Measurements from ENCODE around the gene SLC25A6.
"Not testable (repeated sequence)": the region's sequence is repeated elsewhere in the genome, so short reads cannot be mapped to it uniquely, and the experiment has no call there.

SLC25A6 gene

DNA sequence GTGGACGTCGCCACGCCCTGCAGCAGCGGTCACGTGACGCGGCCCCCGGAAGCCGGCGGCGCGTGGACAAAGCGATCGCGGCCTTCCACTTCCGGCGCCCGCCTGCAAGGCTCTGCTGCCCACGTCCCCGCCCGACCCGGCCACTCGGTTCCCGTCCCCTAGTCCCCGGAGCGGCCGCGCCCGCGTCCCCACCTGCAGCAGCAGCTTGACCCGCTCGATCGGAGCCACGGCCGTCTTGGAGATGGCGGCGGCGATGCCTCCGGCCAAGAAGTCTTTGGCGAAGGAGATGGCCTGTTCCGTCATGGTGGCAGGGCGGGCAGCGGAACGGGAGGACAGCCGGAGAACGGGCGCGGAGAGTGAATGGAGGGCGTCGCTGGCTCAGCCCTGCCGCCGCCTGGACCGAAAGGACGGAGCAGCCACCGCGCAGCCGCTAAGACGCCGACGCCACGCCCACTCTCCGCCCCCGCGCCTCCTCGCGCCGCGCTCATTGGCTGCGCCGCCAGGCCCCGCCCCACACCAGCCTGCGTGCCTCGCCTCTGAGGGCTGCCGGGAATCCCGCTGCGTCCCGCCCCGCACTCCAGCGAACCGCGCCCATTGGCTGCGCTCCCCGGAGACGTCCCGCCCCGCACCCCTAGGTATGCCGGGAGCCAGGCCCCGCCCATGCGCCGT is at the start of gene SLC25A6:
TSS of gene SLC25A6 (minus strand) at position 407 of the 669 bp plus-strand sequence. CDS start at position 303, 104 bp downstream.
- Histone ChIP-seq H3K36me3 (ENCODE audit: control insufficient read depth, insufficient read depth, low read length) (no peaks in the 10 kb centered on the region), H3K4me3 (ENCODE audit: low read length) (peak within 1 kb of the TSS; percentile 71), H3K4me1 (ENCODE audit: control insufficient read depth, insufficient read depth, low read length) (peaks cover 19% of the 10 kb centered on the region), H3K9me3 (ENCODE audit: control insufficient read depth, low read length) (no peaks in the 10 kb centered on the region), H3K9ac (ENCODE audit: low read length) (peak within 1 kb of the TSS; percentile 92), H3K27me3 (ENCODE audit: control insufficient read depth, insufficient read depth, low read length) (no peaks in the 10 kb centered on the region)

DNA sequence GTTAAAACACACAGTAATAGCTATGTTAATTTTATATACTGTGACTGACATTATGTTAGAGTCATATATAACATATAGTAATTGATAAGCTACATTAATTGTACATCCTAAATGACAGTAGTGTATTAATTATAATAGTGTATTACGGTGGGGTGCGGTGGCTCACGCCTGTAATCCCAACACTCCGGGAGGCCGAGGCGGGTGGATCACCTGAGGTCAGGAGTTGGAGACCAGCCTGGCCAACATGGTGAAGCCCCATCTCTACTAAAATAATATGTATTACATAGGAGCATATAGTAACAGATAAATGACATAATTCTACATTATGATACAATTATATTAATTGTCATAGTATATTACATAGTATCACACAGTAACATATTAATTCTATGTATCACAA is 48.6 kb upstream of the SLC25A6 start:
- no peaks in the 10 kb centered on the region for H3K27me3 ChIP-seq (ENCODE audit: control insufficient read depth, insufficient read depth, low read length)

DNA sequence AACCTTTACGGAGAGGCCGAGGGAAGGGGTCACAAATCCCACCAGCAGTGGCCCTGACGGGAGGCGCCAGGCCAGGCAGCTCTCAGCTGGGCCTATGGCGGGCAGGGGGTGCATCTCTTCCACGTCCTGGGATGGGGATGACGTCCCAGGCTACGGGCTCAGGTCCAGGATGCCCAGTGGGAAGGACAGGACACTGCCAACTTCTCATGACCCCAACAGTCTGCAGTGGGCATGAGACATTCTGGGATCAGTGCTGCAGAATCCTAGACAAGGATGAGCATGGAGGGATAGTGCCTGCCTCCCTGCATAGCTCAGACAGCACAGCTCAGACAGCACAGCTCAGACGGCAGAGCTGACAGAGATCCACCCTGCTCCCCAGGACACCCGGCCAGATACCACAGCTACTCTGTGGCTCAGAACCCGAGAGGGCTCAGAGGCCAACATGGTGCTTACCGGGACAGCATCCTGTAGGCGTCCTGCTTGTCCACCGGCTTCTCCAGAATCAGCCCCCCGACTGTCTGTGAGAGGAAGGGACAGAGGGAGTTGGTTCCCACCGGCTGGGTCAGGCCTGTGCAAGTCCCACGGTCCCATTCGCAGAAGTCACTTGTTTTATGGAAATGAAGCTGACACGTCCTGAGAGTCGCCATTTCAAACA is 43.5 kb upstream of the SLC25A6 start:
- no peaks in the 10 kb centered on the region for H3K4me1 ChIP-seq (ENCODE audit: control insufficient read depth, insufficient read depth, low read length)
- H3K4me3 ChIP-seq (ENCODE audit: low read length): no peak overlapping the region
- H3K36me3 ChIP-seq (ENCODE audit: control insufficient read depth, insufficient read depth, low read length): no peaks in the 10 kb centered on the region
- H3K9me3 ChIP-seq (ENCODE audit: control insufficient read depth, low read length): no peaks in the 10 kb centered on the region
- H3K27me3 ChIP-seq (ENCODE audit: control insufficient read depth, insufficient read depth, low read length): no peaks in the 10 kb centered on the region
- no peak overlapping the region for H3K9ac ChIP-seq (ENCODE audit: low read length)

More for the DNA sequence above, 48.6 kb upstream of the SLC25A6 start:
- H3K9me3 ChIP-seq (ENCODE audit: control insufficient read depth, low read length): no peaks in the 10 kb centered on the region
- no peaks in the 10 kb centered on the region for H3K4me1 ChIP-seq (ENCODE audit: control insufficient read depth, insufficient read depth, low read length)
- H3K36me3 ChIP-seq (ENCODE audit: control insufficient read depth, insufficient read depth, low read length): no peaks in the 10 kb centered on the region
- no peak overlapping the region for H3K4me3 ChIP-seq (ENCODE audit: low read length)
- H3K9ac ChIP-seq (ENCODE audit: low read length): no peak overlapping the region

DNA sequence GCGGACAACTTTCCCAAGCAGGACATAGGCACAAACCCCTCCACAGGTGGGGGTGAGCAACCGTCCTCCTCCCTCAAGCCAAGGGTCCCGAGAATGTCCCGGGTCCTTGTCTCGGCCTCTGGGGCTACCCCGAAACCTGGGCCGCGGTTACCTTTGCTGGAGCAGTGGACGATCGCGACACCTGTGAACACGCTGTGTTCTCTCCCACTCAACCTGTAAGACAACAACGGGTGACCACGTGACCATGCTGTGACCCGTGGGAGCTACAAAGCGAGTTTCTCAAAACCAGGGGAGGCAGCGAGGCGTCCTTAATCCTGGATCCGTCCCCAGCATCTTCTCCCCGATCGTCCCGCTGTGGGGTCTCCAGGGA is 42.9 kb upstream of the SLC25A6 start:
- no peaks in the 10 kb centered on the region for H3K36me3 ChIP-seq (ENCODE audit: control insufficient read depth, insufficient read depth, low read length)
- no peaks in the 10 kb centered on the region for H3K4me1 ChIP-seq (ENCODE audit: control insufficient read depth, insufficient read depth, low read length)
- H3K4me3 ChIP-seq (ENCODE audit: low read length): no peak overlapping the region
- no peak overlapping the region for H3K9ac ChIP-seq (ENCODE audit: low read length)
- H3K9me3 ChIP-seq (ENCODE audit: control insufficient read depth, low read length): no peaks in the 10 kb centered on the region
- H3K27me3 ChIP-seq (ENCODE audit: control insufficient read depth, insufficient read depth, low read length): no peaks in the 10 kb centered on the region

DNA sequence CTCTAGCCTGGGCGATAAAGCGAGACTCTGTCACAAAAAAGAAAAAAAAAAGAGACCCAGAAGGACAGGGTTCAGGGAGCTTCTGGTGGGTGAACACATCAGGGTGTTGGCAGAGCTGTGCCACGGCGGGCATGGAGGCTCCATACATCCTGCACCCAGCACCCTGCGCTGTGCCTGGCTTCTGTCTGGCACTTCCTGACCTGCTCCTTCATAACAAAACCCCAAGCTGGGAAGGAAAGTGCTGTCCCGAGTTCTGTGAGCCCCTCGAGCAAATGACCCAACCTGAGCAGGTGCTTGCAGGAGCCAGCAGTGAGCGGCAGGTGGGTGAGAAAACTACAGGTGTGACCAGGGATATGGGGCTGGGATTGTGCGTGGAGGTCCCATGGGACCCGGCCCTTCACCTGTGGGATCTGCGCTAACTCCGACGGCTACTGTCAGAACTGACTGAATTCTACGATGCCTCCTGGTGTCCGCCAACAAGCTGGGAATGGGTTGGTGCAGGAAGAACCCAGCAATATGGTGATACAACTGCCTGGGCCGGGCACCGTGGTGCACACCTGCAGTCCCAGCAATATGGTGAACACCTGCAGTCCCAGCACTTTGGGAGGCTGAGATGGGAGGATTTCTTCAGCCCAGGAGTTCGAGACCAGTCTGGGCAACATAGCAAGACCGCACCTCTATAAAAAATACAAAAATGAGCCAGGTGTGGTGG is 41.9 kb upstream of the SLC25A6 start:
- Histone ChIP-seq H3K27me3 (ENCODE audit: control insufficient read depth, insufficient read depth, low read length) (no peaks in the 10 kb centered on the region), H3K9ac (ENCODE audit: low read length) (no peak overlapping the region), H3K4me3 (ENCODE audit: low read length) (no peak overlapping the region), H3K4me1 (ENCODE audit: control insufficient read depth, insufficient read depth, low read length) (no peaks in the 10 kb centered on the region), H3K9me3 (ENCODE audit: control insufficient read depth, low read length) (no peaks in the 10 kb centered on the region), H3K36me3 (ENCODE audit: control insufficient read depth, insufficient read depth, low read length) (no peaks in the 10 kb centered on the region)

DNA sequence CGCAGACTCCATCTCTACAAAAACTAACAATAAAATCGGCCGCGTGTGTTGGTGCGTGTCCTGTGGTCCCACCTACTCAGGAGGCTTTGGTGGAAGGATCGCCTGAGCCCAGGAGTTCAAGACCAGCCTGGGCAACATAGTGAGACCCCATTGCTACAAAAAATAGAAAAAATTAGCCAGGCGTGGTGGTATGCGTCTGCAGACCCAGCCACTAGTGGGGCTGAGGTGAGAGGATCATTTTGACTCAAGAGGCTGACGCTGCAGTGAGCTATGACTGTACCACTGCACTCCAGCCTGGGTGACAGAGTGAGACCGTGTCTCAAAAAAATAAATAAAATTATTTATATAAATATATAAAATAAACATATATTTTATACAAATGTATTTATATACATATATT is 38.5 kb upstream of the SLC25A6 start:
- H3K9me3 ChIP-seq (ENCODE audit: control insufficient read depth, low read length): no peaks in the 10 kb centered on the region
- no peaks in the 10 kb centered on the region for H3K4me1 ChIP-seq (ENCODE audit: control insufficient read depth, insufficient read depth, low read length)
- H3K27me3 ChIP-seq (ENCODE audit: control insufficient read depth, insufficient read depth, low read length): no peaks in the 10 kb centered on the region
- no peak overlapping the region for H3K4me3 ChIP-seq (ENCODE audit: low read length)
- H3K9ac ChIP-seq (ENCODE audit: low read length): no peak overlapping the region
- peaks cover under 1% of the 10 kb centered on the region for H3K36me3 ChIP-seq (ENCODE audit: control insufficient read depth, insufficient read depth, low read length)

DNA sequence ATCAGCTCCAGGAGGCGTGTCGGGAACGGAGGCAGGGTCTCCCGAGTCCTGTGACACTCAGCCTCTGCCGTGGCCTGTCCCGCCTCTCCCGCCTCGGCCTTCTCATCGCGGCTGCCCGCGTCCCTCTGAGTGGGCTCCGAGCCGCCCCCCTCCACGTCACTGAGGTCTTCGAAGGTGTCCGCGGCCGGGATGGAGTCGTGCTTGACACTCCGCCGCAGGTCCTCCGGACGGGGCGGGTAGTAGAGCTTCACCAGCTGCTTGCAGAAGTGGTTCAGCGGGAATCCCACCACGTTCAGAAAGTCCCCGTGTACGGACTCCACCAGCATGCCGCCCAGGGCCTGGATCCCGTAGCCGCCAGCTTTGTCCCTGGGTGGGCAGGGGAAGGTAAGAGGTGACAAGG is 35.8 kb upstream of the SLC25A6 start:
- H3K9ac ChIP-seq (ENCODE audit: low read length): no peak overlapping the region
- H3K9me3 ChIP-seq (ENCODE audit: control insufficient read depth, low read length): no peaks in the 10 kb centered on the region
- H3K4me3 ChIP-seq (ENCODE audit: low read length): no peak overlapping the region
- H3K36me3 ChIP-seq (ENCODE audit: control insufficient read depth, insufficient read depth, low read length): peaks cover 4% of the 10 kb centered on the region
- no peaks in the 10 kb centered on the region for H3K27me3 ChIP-seq (ENCODE audit: control insufficient read depth, insufficient read depth, low read length)
- H3K4me1 ChIP-seq (ENCODE audit: control insufficient read depth, insufficient read depth, low read length): no peaks in the 10 kb centered on the region

DNA sequence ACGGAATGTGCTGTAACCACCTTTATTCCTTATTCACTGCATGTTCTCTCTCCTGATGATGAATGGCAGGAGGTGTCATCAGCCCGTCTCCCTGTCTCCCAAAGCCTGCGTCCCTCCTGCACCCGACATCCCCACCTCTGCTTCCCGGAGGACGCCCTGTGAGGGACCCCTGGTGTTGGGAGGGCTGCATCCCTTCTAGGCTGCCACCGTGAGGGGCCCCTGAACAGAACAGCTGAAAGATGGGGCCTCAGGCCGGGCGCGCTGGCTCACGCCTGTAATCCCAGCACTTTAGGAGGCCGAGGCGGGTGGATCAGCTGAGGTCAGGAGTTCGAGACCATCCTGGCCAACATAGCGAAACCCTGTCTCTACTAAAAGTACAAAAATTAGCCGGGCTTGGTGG is 34.4 kb upstream of the SLC25A6 start:
- not testable (repeated sequence) for H3K9me3 ChIP-seq (ENCODE audit: control insufficient read depth, low read length); H3K36me3 ChIP-seq (ENCODE audit: control insufficient read depth, insufficient read depth, low read length); H3K27me3 ChIP-seq (ENCODE audit: control insufficient read depth, insufficient read depth, low read length); H3K4me3 ChIP-seq (ENCODE audit: low read length); H3K9ac ChIP-seq (ENCODE audit: low read length); H3K4me1 ChIP-seq (ENCODE audit: control insufficient read depth, insufficient read depth, low read length)

DNA sequence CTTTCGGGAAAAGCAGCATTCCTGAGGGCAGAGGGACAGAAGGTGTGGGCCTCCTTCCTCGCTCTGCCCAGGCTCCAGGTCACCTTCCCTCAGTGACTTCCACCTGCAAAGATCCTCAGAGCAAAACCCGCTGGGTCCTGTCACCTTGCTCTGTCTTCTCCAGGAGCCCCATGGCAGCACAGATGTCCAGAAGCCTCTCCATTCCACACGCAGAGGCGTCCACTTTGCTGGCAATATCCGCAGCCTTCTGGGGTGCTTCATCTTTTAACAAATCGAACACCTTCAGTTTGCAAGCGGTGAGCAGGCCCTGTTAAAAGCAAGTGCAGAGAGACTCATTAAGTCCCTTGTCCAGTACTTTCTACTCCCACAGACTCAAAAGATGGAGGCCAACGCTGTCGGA is 33.5 kb upstream of the SLC25A6 start:
- Histone ChIP-seq H3K36me3 (ENCODE audit: control insufficient read depth, insufficient read depth, low read length) (peaks cover 4% of the 10 kb centered on the region), H3K27me3 (ENCODE audit: control insufficient read depth, insufficient read depth, low read length) (no peaks in the 10 kb centered on the region), H3K4me3 (ENCODE audit: low read length) (no peak overlapping the region), H3K4me1 (ENCODE audit: control insufficient read depth, insufficient read depth, low read length) (no peaks in the 10 kb centered on the region), H3K9me3 (ENCODE audit: control insufficient read depth, low read length) (no peaks in the 10 kb centered on the region), H3K9ac (ENCODE audit: low read length) (no peak overlapping the region)

DNA sequence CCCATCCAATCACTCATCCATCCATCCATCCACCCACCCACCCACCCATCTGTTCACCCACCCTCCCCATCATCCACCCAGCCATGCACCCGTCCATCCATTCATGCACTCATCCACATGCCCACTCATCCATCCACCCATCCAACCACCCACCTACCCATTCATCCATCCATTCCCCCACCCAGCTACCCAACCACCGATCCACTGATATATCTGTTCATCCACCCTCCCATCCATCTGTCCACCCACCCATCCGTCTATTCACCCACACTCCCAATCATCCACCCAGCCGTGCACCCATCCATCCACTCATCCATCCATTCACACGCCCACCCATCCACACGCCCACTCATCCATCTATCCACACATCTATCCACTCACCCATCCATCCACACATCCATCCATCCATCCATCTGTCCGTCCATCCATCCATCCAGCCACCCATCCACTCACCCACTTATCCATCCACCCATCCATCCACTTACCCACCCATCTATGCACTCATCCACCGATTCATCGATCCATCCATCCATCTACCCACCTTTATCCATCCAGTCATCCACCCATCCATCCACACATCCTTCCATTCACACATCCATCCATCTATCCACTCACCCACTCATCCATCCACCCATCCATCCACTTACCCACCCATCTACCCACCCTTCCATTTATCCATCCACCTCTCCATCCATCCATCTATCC is 32.4 kb upstream of the SLC25A6 start:
- Histone ChIP-seq H3K27me3 (ENCODE audit: control insufficient read depth, insufficient read depth, low read length) (no peaks in the 10 kb centered on the region), H3K36me3 (ENCODE audit: control insufficient read depth, insufficient read depth, low read length) (peaks cover 4% of the 10 kb centered on the region), H3K9ac (ENCODE audit: low read length) (no peak overlapping the region), H3K4me3 (ENCODE audit: low read length) (no peak overlapping the region), H3K9me3 (ENCODE audit: control insufficient read depth, low read length) (no peaks in the 10 kb centered on the region), H3K4me1 (ENCODE audit: control insufficient read depth, insufficient read depth, low read length) (no peaks in the 10 kb centered on the region)

DNA sequence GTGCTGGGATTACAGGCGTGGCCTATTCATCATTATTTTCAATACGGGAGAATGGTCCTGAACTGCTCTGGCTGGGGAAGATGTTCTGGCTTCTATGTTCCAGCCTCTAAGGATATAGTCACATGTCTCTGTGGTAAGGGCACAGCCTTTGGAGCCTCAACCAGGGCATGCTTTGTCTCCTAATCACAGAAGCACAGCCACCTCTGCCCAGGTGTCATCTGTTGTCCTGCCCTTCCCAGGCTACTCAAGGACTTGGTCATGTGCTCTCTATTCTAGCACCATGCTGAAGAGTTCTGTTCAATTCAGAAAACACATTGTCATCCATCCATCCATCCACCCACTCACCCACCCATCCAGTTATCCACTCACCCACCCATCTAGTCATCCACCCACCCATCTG is 31.3 kb upstream of the SLC25A6 start:
- no peak overlapping the region for H3K4me3 ChIP-seq (ENCODE audit: low read length)
- H3K9ac ChIP-seq (ENCODE audit: low read length): no peak overlapping the region
- no peaks in the 10 kb centered on the region for H3K4me1 ChIP-seq (ENCODE audit: control insufficient read depth, insufficient read depth, low read length)
- no peaks in the 10 kb centered on the region for H3K27me3 ChIP-seq (ENCODE audit: control insufficient read depth, insufficient read depth, low read length)
- peaks cover 10% of the 10 kb centered on the region for H3K36me3 ChIP-seq (ENCODE audit: control insufficient read depth, insufficient read depth, low read length)
- H3K9me3 ChIP-seq (ENCODE audit: control insufficient read depth, low read length): no peaks in the 10 kb centered on the region

DNA sequence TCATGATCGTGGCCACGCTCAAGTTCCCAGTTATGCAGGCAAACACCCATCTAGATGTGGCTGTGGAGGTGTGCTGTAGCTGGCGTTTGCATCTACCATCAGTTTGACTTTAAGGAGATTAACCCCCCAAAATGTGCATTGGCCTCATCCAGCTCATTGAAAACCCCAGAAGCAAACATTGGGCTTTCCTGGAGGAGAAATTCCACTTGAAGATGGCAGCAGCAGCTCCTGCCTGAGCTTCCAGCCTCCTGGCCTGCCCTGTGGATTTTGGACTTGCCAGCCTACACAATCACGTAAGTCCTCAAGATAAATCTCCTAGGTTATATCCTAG is 30.2 kb upstream of the SLC25A6 start:
- no peaks in the 10 kb centered on the region for H3K9me3 ChIP-seq (ENCODE audit: control insufficient read depth, low read length)
- H3K4me3 ChIP-seq (ENCODE audit: low read length): no peak overlapping the region
- H3K9ac ChIP-seq (ENCODE audit: low read length): no peak overlapping the region
- H3K4me1 ChIP-seq (ENCODE audit: control insufficient read depth, insufficient read depth, low read length): no peaks in the 10 kb centered on the region
- peaks cover 10% of the 10 kb centered on the region for H3K36me3 ChIP-seq (ENCODE audit: control insufficient read depth, insufficient read depth, low read length)
- no peaks in the 10 kb centered on the region for H3K27me3 ChIP-seq (ENCODE audit: control insufficient read depth, insufficient read depth, low read length)
